GM21447 (cell line): Measurements from ENCODE around the gene LRRC15.

ENCODE experiments used
- ATAC-seq: cut with Tn5 transposase; IDR thresholded peaks from one replicate; pipeline ENCODE4 v1.9.1; 2021; ENCODE audit not compliant: unreplicated experiment

The LRRC15 gene

DNA sequence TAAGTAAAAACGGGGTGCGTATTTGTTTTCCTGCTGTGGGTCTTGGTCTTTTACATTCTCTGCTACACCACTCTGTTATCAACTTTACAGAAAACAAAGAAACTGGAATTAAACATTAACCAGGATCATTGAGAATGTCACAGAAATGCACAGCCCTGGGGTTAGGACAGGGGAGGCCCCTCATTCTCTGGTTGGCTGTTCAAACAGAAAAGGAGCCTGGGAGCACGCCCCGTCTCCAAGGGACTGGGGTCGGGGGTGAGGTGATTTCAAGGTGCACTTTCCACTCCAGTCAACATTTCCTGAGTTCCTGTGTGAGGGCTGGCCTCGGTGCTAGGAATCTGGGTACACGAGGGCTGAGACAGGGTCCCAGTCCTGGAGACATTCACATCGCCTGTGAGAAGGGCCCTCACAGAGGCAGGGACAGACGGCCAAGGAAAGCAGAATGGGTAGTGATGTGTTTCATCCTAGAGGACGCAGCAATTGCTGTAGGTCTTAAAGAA is 48.7 kb downstream of the LRRC15 start:
- no peak for ATAC-seq

DNA sequence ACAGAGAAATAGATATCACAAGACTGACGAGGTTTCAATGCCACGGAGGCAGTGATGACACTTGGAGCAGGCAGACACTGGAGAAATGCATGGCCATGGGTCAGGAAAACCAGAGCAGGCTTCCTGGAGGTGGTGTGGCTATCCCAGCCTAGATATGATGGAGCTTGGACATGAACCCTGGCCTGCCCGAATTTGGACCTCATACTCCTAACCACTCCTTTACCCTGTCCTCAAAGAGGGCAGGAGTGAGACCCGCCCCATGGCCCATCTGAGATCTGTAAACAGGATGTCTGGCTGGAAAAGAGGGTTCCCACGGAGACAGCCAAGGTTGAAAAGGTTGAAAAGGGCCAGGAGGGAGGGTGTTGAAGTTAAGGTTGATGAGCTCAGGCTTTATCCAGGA is 49.4 kb downstream of the LRRC15 start:
- no peak for ATAC-seq

DNA sequence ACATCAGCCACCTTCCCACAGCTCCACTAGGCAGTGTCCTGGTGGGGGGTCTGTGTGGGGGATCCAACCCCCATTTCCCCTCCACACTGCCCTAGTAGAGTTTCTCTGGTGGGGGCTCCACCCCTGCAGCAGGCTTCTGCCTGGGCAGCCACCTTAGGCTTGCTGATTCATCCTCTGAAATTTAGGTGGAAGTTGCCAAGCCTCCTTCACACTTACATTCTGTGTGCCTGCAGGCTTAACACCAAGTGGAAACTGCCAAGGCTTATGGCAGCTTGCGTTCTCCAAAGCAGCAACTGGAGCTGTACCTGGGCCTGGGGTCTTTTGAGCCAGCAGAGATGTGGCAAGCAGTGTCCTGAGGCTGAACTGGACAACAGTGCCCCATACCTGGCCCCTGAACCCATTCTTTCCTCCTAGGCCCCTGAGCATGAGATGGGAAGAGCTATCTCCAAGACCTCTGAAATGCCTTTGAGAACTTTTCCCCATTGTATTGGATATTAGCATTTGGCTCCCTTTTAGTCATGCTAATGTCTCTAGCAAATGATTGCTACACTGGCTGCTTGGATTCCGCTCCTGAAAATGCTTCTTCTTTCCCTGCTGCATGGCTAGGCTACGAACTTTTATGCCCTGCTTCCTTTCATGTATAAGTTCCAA is 50.9 kb downstream of the LRRC15 start:
- no peak for ATAC-seq

DNA sequence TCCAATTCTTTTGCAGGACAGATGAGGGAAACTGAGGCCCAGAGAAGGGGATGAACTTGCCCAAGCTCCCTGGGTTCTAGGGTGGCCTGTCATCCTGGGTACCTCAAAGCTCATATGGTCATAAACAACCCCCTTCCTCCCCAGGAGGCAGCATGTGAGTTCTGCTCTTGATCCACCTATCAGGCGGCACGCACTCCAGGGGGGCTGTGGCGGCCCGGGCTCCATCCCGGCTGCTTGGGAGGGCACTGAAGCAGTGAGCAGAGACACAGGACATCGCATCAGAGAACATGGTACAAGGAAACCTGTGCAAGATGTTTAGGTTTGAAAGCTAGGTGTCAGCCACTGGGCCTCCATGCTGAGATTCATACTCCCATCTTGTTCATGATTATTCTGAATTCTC is 52.6 kb downstream of the LRRC15 start:
- ATAC-seq, result no peak

DNA sequence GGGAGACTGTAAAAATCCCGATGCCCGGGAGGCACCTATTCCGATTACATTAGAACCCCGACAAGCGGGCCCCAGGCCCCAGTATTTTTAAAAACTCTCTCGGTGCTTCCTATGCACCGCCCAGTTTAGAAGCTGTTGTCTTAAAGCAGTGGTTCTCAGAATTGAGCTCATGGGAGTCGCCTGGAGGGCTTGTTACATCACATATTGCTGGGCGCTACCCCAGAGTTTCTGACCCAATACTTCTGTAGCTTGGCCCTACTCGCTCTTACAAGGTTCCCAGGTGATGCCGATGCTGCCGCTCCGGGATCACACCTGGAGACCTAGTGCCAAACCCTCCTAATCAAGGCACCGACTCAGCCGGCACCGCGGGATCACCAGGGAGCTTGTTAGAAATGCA is 53.6 kb downstream of the LRRC15 start:
- peak; percentile 18 for ATAC-seq

DNA sequence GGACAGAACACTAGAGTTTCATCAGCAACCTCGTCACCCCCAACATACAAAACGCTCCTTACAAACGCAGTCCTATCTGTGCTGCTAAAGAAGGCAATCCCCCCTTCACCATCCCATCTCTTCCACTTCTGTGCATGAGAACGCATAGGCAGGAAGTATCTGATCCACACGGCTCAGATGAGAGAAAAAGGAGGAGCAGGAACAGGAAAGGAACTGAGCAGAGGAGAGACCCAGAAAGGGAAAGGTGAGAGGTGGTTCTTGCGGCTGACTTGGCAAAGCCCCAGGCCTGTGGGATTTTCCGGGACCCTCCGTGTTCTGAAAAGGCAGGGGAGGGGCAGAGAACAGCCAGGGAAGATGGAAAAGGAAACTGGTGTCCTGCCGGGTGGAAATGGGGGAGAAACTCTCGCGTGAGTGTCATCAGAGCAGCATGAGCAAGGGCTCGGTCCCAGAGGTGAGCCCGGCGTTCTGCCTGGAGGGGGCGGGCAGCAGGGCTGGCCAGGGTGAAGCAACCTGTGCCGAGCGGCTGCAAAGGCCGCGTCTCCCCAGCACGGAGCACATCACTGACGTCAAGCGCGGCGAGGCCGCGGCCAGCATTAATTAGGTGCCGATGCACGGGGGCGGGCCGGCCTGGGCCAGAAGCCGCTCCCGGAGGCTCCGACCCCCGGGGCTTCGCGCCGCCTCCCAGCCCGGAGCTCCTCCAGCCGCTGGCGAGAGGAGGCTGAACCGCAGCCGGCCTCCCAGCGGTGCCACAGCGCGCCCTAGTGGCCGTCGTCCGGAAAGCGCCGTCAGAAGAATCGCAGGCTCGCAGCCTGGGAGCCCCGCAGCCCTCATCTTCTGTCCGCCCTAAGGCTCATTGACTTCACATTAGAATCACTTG is 54.2 kb downstream of the LRRC15 start:
- ATAC-seq, result peak; percentile 80

DNA sequence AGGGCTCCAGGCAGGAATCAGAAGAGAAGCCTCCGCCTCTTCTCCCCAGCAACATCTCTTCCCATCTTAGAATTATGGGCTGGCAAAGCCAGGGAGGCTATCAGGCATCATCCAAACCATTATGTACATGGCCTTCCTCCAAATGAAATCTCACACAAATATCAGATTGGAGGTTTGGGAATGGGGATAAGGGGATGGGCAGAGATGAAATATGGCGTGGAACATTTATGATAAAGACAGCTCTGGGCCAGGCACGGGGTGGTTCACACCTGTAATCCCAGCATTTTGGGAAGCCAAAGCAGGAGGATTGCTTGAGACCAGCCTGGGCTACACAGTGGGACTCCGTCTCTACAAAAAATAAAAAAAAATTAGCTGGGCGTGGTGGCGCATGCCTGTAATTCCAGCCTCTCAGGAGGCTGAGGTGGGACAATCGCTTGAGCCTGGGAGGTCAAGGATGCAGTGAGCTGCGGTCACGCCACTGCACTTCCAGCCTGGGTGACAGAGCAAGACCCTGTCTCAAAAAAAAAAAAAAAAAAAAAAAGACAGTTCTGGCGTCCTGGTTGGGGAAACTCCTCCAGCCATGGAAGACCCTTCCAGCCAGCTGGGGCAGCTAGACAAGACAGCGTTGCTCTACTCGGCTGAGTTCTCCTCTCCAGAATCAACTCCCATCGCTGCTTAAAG is 55.0 kb downstream of the LRRC15 start:
- ATAC-seq, result no peak

DNA sequence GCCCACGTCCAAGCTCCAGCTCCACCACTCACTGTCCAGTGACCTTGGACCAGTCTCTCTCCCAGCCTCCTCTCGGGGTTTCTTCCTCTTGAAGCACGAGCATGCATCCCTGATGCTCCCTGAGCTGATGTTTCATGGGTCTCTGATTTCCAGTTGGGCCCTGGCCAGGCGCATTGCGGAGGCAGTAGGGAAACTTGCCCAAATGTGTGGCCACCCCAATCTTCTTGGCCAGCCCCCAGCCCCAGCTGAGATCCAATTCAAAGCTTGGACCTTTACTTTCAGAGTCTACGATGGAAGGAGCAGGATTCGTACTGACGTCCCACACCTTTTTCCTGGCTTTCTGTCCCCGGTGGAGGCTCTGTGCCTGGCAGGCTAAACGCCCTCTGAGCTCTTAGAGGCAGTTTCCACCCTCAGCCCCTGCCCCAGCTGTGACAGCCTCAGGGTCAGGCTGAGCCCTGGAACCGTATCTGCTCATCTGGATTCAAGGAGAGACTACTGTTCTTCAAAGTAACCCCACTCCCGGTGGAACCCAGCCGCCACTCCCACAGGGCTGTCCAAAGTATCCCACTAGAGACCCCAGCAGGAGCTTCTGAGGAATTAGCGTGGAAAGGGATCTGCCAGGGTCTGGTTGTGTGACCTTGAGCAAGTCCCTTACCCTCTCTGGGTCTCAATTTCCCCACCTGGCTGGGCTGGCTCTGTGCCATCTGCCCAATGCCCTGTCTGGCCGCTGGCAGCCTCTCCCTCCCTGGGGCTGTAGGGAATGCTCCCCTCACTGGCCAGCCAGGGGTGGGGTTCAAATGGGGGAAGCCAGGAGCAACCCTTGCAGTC is 55.8 kb downstream of the LRRC15 start:
- ATAC-seq, result no peak

DNA sequence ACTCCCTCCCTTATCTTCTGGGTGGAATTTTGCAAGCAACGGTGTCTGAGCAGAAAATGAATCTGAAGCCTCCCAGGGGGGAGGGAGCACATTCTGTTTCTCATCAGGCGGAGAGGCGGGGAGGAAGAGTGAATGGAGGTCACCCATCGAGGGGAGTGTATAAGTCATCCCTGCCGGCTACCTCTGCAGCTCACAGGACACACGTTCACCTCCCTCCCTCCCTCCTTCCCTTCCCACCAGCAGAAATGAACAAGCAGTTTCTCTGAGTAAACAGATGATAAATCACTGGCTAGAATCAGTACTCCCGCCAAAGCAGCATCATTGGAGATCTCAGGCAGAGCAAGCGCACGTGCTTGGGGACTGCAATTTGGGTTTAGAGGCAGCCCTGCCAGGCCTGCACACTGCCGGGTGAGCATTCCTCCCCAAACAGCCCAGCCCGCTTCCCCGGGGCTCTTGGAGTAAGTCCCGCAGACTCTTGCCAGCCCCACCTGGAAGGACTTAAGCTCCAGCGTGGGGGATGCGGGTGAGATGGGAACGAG is 56.7 kb downstream of the LRRC15 start:
- no peak for ATAC-seq

DNA sequence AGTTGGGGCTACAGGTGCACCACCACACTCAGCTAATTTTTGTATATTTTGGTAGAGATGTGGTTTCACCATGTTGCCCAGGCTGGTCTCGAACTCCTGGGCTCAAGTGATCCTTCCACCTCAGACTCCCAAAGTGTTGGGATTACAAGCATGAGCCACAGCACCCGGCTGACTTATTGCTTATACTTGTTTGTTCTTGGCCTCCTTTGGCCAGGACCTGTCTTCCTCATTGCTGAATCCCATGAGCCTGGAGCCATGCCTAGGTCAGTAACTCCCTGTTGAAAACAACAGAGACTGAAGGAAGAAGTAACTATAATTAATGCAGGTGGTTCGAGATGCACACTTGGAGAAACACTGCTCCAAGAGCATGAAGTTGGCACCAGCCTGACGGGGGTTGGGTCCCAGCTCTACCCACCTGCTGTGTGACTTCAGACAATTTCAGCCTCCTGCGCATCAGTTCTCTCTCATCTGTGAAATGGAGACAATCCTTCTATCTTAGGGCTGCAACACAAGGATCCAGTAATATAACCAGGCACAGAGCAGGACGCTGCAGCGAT is 57.3 kb downstream of the LRRC15 start:
- ATAC-seq, result no peak

DNA sequence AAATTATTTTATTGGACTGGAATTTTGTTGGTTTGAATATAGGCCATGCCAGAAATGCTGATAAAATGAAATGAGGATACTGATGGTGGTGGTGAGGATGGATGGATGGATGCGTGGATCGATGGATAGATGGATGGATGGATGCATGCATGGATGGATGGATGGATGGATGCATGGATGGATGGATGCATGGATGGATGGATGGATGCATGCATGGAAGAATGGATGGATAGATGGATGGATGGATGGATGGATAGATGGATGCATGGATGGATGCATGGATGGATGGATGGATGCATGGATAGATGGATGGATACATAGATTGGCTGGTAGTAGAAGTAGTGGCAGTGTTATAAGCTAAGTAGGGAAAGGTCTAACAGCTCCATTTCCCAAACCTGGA is 58.5 kb downstream of the LRRC15 start:
- ATAC-seq, result no peak

DNA sequence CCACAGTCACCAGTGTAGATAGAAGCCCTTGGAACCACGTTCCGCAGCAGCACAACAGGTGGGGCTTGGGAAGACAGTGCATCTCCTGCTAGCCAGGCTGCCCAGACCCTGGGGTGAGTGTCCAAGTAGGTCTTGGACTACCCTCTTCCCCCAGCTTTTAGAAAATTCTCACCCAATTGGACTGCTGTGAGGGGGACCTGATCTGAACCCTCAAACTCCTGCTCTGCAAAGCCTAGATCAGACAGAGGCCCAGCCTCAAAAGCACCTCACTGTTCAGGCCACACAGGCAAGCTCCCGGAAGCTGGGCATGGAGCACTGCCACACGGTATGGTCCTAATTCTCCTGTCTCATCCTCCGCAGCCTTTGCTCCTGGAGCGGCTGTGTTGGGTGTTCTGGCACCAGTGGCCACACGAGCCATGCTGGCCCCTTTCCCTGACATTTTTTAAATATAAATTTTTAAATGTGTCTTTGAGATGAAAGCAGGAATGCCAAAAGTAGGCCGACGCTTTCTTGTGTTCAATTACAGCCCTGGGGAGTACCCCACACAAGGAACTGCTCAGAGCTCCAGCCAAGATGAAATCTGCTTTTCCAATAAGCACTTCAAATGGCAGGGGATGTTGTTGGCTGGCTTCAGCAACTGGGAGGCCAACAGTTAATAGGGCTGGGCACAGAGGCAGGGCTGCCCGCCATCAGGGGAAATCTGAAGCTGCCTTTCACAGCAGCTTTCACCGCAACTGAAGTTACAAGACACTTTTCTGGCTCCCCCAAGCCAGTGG is 59.3 kb downstream of the LRRC15 start:
- ATAC-seq, result no peak

DNA sequence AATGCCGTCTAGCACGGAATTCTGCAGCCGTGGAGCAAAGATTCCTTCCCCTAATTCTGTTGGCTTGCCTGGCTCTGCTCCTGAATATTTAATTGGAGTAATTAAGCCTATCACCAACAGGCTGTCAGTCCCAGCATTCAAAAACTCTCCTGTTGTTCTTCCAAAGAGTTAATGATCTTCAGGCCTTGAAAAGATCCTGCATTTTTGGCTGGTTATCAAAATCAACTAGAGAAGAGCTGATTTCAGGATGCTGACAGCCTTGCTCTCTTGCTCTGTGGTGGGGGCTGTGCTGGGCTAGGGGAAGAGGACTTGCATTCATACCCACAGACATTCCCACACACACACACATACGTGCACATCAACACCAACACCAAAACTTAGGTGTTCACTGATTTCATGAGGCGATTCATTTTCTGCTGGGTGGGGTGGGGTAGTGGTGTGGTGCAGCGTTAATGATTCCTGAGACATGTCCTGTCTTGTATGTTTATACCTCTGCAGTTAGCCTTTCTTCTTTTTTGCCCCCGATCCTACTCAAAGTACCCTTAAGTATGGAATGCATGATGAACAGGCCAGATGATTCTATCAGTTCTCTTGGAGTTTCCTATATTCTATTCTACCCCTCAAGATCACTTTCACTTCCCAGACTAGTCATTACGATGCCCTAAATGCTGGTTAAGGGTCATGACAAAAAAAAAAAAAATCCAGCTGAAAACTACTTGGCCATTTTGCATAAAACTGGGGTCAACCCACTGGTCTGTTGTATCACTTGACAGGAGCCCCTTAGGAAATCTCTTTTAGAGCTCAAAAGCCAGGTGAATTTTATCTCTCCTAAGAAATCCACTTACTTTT is 60.7 kb downstream of the LRRC15 start:
- no peak for ATAC-seq

DNA sequence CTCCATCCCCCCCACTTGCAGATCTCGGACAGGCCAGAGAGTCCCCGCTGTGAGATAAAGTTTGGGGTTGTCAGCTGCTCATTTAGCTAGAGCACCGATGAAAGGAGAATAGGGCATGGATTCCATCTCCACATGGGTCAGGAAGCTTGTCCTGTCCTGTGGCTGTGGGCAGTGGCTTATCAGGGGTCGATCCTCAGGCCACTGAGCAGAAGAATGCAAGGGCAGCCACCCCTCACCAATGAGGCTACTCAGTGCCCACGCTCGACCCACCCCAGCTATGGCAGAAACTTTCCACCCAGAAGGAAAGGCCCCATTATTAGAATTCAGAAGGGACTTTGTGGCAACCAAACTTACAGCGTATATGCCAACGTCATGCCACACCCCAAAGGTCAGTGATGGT is 61.7 kb downstream of the LRRC15 start:
- no peak for ATAC-seq

DNA sequence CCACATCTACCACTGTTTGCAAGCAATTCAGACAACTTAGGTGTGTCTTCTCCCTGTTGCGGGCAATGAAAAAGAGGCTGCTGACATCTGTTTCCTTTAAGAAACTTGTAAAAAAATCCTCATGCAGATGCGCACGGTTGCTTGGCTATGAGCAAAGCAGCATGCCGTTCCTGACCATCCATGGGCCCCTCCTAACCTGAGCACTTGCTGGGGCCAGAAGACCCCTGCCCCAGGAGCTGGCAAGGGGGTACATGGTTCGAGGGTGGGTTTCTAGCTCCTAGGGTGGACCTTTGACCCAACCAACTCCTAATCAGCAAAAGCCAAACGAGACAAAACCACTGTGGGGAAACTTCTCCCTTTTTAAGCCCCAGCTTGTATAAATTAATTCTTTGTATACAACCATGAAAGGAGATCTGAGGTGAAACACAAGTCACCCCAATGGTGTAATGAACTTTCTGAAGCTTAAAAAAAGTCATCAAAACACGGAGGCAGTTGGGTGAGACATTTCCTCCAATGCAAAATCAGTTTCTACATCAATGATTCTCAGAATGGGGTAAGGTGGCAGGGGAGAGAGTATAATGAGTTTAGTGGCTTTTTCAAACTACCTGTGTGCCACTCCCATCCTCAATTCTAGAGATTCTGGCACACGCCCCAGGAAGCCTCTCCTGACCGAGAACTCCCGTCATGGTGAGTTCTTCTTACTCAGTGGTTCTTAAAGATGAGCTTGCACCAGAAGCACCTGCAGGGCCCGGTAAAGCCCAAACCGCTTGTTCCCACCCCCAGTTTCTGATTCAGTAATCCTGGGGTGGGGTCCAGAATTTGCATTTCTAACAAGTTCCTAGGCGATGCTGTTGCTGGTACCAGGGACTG is 62.5 kb downstream of the LRRC15 start:
- ATAC-seq, result peak; percentile 47

DNA sequence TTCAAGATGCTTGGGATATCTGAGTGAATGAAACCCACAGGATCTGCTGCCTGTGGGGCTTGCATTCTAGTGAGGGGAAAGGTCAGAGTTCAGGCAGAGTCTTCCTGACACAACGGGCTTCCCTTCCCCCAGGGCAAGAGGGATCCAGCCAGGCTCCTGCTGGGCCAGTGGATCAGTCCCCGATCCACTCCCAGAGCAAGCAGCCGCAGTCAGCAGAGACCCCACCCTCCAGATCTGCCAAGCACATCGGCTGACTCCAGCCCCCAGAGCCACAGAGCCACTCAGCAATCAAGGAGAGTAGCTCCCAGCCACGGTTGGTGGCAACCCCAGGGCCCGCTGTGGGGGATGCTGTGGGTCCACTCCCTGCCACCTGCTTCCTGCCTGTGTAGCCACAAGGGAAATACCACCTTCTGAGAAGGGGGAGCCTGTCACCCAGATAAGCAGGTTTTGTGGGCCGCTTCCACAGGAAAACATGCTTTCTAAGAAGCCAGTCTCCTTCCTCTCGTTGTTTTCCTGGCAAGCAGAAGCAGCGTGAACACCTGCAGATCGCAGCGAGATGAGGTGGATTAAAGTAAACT is 63.3 kb downstream of the LRRC15 start:
- ATAC-seq, result peak; percentile 48

DNA sequence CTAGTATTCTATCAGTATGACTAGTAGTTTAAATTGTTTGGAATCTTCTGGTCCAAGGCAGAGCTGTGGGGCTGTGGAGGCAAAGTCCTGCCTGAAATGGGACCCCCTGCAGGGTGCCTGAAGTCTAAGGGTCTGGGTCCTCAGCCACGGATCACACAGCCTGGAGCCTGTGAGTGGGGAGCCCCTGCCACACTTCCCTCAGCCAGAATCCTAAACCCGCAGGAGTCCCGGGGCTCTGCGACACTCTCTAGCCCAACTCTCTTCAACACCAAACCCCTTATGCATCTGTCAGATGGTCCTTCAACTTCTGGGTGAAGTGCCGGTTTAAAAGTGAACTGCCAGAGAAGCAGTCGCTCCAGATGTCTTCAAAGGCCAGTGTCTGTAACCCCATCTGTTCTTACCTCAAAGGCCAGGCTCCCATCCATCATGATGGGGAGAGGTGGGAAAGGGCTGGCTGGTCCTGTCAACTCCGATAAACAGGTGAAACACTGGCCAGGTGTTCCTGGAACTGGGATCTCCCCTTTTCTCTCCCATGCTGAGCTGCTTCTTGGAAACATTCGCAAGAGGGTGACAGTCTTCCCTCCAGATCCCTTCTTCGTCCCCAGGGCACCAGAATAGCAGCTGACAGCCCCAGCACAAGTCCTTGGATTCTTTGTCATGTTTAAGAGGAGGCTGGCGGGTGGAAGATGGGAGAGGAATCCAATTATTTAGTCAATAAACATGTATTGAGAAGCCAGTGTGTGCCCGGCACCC is 64.0 kb downstream of the LRRC15 start:
- no peak for ATAC-seq
